IMR-90 (cell line): ENCODE results near the gene NMRK1. TPM values are rescaled to one million over a fixed set of nuclear protein-coding genes. Genes with fewer than 3 reads are reported as not detected.

ENCODE experiments used
- ATAC-seq: fragments of 200-7000 bp; cut with Tn5 transposase; 2 replicates; pipeline ENCODE4 v1.9.1; 2020; ENCODE audit warnings: low read depth, mild to moderate bottlenecking, moderate library complexity
- BruUV-seq: library from RNA; stranded (reverse); fragments of 400-500 nt; replicated peaks from 2 replicates; lab custom pipeline; 2021; lab: Mats Ljungman, UMichigan
- CTCF ChIA-PET: fragments of 300-600 bp; formaldehyde crosslinking; extraction: SDS; loops from one replicate; lab custom pipeline; 2021; ENCODE audit warnings: antibody characterized with exemption; lab: Yijun Ruan, JAX
- POLR2A ChIA-PET: fragments of 300-600 bp; sonication (Branson Sonifier 250); formaldehyde crosslinking; loops from one replicate; lab custom pipeline; 2022; ENCODE audit warnings: antibody characterized with exemption; ENCODE audit not compliant: unreplicated experiment; lab: Charles Lee
- DNase-seq: peaks from one replicate; pipeline ENCODE4 v3.0.0; 2013
- H2AFZ ChIP-seq: replicated peaks from 2 replicates; pipeline ENCODE3; 2013; ENCODE audit warnings: low read length, mild to moderate bottlenecking; ENCODE audit not compliant: poor library complexity
- H2AK5ac ChIP-seq: 2 replicates; pipeline ENCODE4 v1.6.1; 2013; ENCODE audit warnings: low read depth, low read length, inconsistent platforms
- H2AK9ac ChIP-seq: replicated peaks from 2 replicates; pipeline ENCODE3; 2013; ENCODE audit warnings: mild to moderate bottlenecking, low read depth, low read length, moderate library complexity; ENCODE audit not compliant: poor library complexity
- H2BK120ac ChIP-seq: 2 replicates; pipeline ENCODE4 v1.6.1; 2013; ENCODE audit warnings: low read depth, low read length, inconsistent platforms
- H2BK15ac ChIP-seq: 3 replicates; pipeline ENCODE4 v1.6.1; 2013; ENCODE audit warnings: low read depth, low read length, inconsistent platforms
- H2BK20ac ChIP-seq: 2 replicates; pipeline ENCODE4 v1.6.1; 2013; ENCODE audit warnings: low read depth, mild to moderate bottlenecking, inconsistent platforms, low read length, moderate library complexity
- H2BK5ac ChIP-seq: 2 replicates; pipeline ENCODE4 v1.6.1; 2013; ENCODE audit warnings: mild to moderate bottlenecking, low read depth, low read length, inconsistent platforms; ENCODE audit not compliant: poor library complexity, severe bottlenecking
- H3K14ac ChIP-seq: replicated peaks from 2 replicates; pipeline ENCODE4 v1.6.1; 2013; ENCODE audit warnings: low read depth, low read length, inconsistent platforms
- H3K18ac ChIP-seq: 2 replicates; pipeline ENCODE4 v1.6.1; 2013; ENCODE audit warnings: low read depth, low read length, control low read depth
- H3K23ac ChIP-seq: 2 replicates; pipeline ENCODE4 v1.6.1; 2013; ENCODE audit warnings: low read depth, low read length, inconsistent platforms
- H3K27ac ChIP-seq: 2 replicates; pipeline ENCODE4 v1.5.1; 2013; ENCODE audit warnings: mild to moderate bottlenecking, control low read depth, low read length; ENCODE audit not compliant: insufficient read depth
- H3K27me3 ChIP-seq: 2 replicates; pipeline ENCODE4 v1.6.1; 2013; ENCODE audit warnings: low read length; ENCODE audit not compliant: control insufficient read depth, insufficient read depth
- H3K36me3 ChIP-seq: 2 replicates; pipeline ENCODE4 v1.6.1; 2013; ENCODE audit warnings: low read length, mixed read lengths; ENCODE audit not compliant: control insufficient read depth, insufficient read depth
- H3K4ac ChIP-seq: 2 replicates; pipeline ENCODE4 v1.6.1; 2013; ENCODE audit warnings: low read depth, low read length, inconsistent platforms
- H3K4me1 ChIP-seq: 2 replicates; pipeline ENCODE4 v1.6.1; 2013; ENCODE audit warnings: low read length, mixed read lengths; ENCODE audit not compliant: control insufficient read depth, insufficient read depth
- H3K4me2 ChIP-seq: 2 replicates; pipeline ENCODE4 v1.6.1; 2013; ENCODE audit warnings: low read depth, mild to moderate bottlenecking, control low read depth, low read length, moderate library complexity
- H3K4me3 ChIP-seq: 2 replicates; pipeline ENCODE4 v1.5.1; 2013; ENCODE audit warnings: low read depth, mild to moderate bottlenecking, control low read depth, low read length, moderate library complexity; ENCODE audit not compliant: insufficient read depth
- H3K56ac ChIP-seq: 2 replicates; pipeline ENCODE4 v1.6.1; 2013; ENCODE audit warnings: low read length, inconsistent platforms; ENCODE audit not compliant: insufficient read depth; ENCODE audit errors: extremely low read depth
- H3K79me1 ChIP-seq, 2 experiments: 2 replicates each; pipeline ENCODE4 v1.6.1; 2013; ENCODE audit warnings: low read length in 2 of 2, inconsistent platforms in 1 of 2, low read depth in 1 of 2
- H3K9ac ChIP-seq: 2 replicates; pipeline ENCODE4 v1.6.1; 2013; ENCODE audit warnings: low read depth, low read length, control low read depth
- H3K9me1 ChIP-seq: 2 replicates; pipeline ENCODE4 v1.6.1; 2013; ENCODE audit warnings: low read length, inconsistent platforms; ENCODE audit not compliant: insufficient read depth
- H3K9me3 ChIP-seq: 2 replicates; pipeline ENCODE4 v1.6.1; 2013; ENCODE audit warnings: low read length; ENCODE audit not compliant: control insufficient read depth, insufficient read depth
- H4K20me1 ChIP-seq: 2 replicates; pipeline ENCODE4 v1.6.1; 2013; ENCODE audit warnings: low read length, inconsistent platforms; ENCODE audit not compliant: insufficient read depth
- H4K5ac ChIP-seq: 2 replicates; pipeline ENCODE4 v1.6.1; 2013; ENCODE audit warnings: mild to moderate bottlenecking, low read depth, low read length, control low read depth
- H4K8ac ChIP-seq, 2 experiments: 2 replicates each; pipeline ENCODE4 v1.6.1; 2013; ENCODE audit warnings: low read depth in 2 of 2, low read length in 2 of 2, control low read depth in 1 of 2, inconsistent platforms in 1 of 2
- H4K91ac ChIP-seq: 2 replicates; pipeline ENCODE4 v1.6.1; 2013; ENCODE audit warnings: low read depth, low read length, inconsistent platforms; ENCODE audit not compliant: insufficient read depth
- CHD1 ChIP-seq: IDR thresholded peaks from 2 replicates; pipeline ENCODE4 v1.6.1; 2012; ENCODE audit warnings: low read depth, low read length, improper control_type of control experiment
- MAZ ChIP-seq: IDR thresholded peaks from 2 replicates; pipeline ENCODE4 v1.6.1; 2012; ENCODE audit warnings: low read depth, mild to moderate bottlenecking, low read length, improper control_type of control experiment, moderate library complexity, borderline replicate concordance
- MXI1 ChIP-seq: IDR thresholded peaks from 2 replicates; pipeline ENCODE4 v1.6.1; 2012; ENCODE audit warnings: low read depth, mild to moderate bottlenecking, low read length, moderate library complexity, borderline replicate concordance
- WGBS, 2 experiments: methylation state at CpG; one replicate each; pipeline versions ENCODE4 v1.1.5 to v1.1.7; 2013; ENCODE audit warnings: missing lambda C conversion rate in 2 of 2; ENCODE audit not compliant: insufficient read length in 1 of 2; ENCODE audit errors: extremely low coverage in 2 of 2; 5-methylcytosine and 5-hydroxymethylcytosine counted together
- dilution Hi-C: fragments of 300-500 bp; cut with HindIII; formaldehyde crosslinking; loops from one replicate; pipeline ENCODE4 v1.14.3; 2018; ENCODE audit warnings: low sequenced_read_pairs; ENCODE audit not compliant: unreplicated experiment
- in situ Hi-C: fragments of 300-500 bp; cut with MboI; formaldehyde crosslinking; loops from 3 replicates; pipeline ENCODE4 v1.14.3; 2019; ENCODE audit warnings: low sequenced_read_pairs, inconsistent platforms, mixed read lengths
- intact Hi-C: fragments of 100-400 bp; cut with micrococcal nuclease; formaldehyde crosslinking; loops from 2 replicates; pipeline ENCODE4 v1.10.0; 2022
- polyA plus RNA-seq, 3 experiments: library from polyadenylated mRNA; depleted of rRNA; stranded (reverse); fragments of >200 nt; gene quantifications; 2 replicates each; pipeline ENCODE4 v1.2.3, GENCODE V29; 2012; ENCODE audit warnings: low replicate concordance in 1 of 3
- total RNA-seq: library from RNA; depleted of rRNA; stranded (reverse); fragments of >200 nt; gene quantifications from 2 replicates; pipeline ENCODE4 v1.2.3, GENCODE V29; 2012

NMRK1 gene
- total and polyA plus RNA-seq, 2 of the 4 experiments (the other 2 are of a cell fraction), result 5.7 to 5.9 TPM

- TF ChIP-seq MXI1 (no peak), CHD1 (no peak)
Measured at GRCh38 chr9:75088646-75089372, 854 bp upstream of the NMRK1 start (continued).

- Histone ChIP-seq H2BK5ac (peak overlapping the region; percentile 65), H3K4me1 (peaks cover 2% of the 10 kb centered on the region; the same call in 1 of the 2 replicates), H3K4me3 (peak overlapping the region; percentile 99), H3K27ac (peak overlapping the region; percentile 77), H3K56ac (0 out of 2 replicates have a peak overlapping the region, but pooled peaks have one; percentile 29), H4K20me1 (no peaks in the 10 kb centered on the region), H3K79me1 (peaks cover 11 to 35% of the 10 kb centered on the region in 2 experiments; a peak in 3 of 4 replicates), H3K4me2 (peak overlapping the region; percentile 95), H3K4ac (peak overlapping the region; percentile 62), H3K36me3 (no peaks in the 10 kb centered on the region), H4K5ac (peak overlapping the region; percentile 65), H3K9me3 (no peaks in the 10 kb centered on the region), H3K9me1 (peaks cover 2% of the 10 kb centered on the region; the same call in 1 of the 2 replicates), H2BK15ac (no peak overlapping the region; the same call in 2 of the 3 replicates), H3K18ac (peak overlapping the region; percentile 55; the same call in 1 of the 2 replicates), H3K9ac (peak overlapping the region; percentile 89), H2AK9ac (peak overlapping the region; percentile 83), H3K14ac (0 out of 2 replicates have a peak overlapping the region, but pooled peaks have one; percentile 32), H3K23ac (0 out of 2 replicates have a peak overlapping the region, but pooled peaks have one; percentile 34), H3K27me3 (no peaks in the 10 kb centered on the region), H2BK20ac (0 out of 2 replicates have a peak overlapping the region, but pooled peaks have one; percentile 1), H4K91ac (no peak overlapping the region), H2BK120ac (no peak overlapping the region), H2AK5ac (peak overlapping the region; percentile 8; the same call in 1 of the 2 replicates), H2AFZ (peak overlapping the region; percentile 98), H4K8ac (peak overlapping the region; percentile 22 to 49; a peak in 3 of 4 replicates)
- intact Hi-C loops, result loop anchor here (5.0 kb wide), 1 partner anchor 150 kb away; no protein-coding TSS in a partner anchor
- TF ChIP-seq MAZ, result no peak
- 0 out of 2 replicates have a peak, but pooled peaks have one; percentile 16 for TF ChIP-seq MXI1
- POLR2A ChIA-PET, result no interaction called here
- no TSS peak for BruUV-seq
- dilution Hi-C loops, result no loop called here
- in situ Hi-C loops, result no loop called here
- CTCF ChIA-PET, result interaction anchor here (0.7 to 1.6 kb wide), 3 partner anchors 10 to 85 kb away, joined by 4 to 5 read pairs (median 4); no protein-coding TSS in a partner anchor
- 8% methylated on average over 9 of the region's 20 CpGs; no CpG with 5 or more reads in 1 of the 2 experiments for WGBS, 2 experiments
- DNase-seq (peak; percentile 31), ATAC-seq (no peak)
Measured at GRCh38 chr9:75087289-75087823, 599 bp downstream of the NMRK1 start.
